OCI-LY3 (cell line): ENCODE results near the gene PBX4.
A peak's percentile ranks its signal among the peaks of the same experiment; 100 is the strongest.

ENCODE experiments used
- H2AFZ ChIP-seq: fragments of 200-600, 300-600 bp; shearing (Covaris generic); 2 replicates; pipeline ENCODE4 v1.6.0; 2014; ENCODE audit warnings: antibody characterized with exemption, low read depth, low read length
- H3K27ac ChIP-seq: fragments of 200-600, 300-600 bp; sonication (generic); 2 replicates; pipeline ENCODE4 v1.5.1; 2014; ENCODE audit warnings: mild to moderate bottlenecking, low read length, moderate library complexity, mixed read lengths
- H3K27me3 ChIP-seq: fragments of 200-600, 300-600 bp; sonication (generic); 2 replicates; pipeline ENCODE4 v1.6.1; 2014; ENCODE audit warnings: low read depth, low read length, mixed read lengths
- H3K36me3 ChIP-seq: fragments of 200-600, 300-600 bp; sonication (generic); replicated peaks from 2 replicates; pipeline ENCODE3; 2014; ENCODE audit warnings: low read depth, low read length, mixed read lengths
- H3K4me1 ChIP-seq: fragments of 300-600, 200-600 bp; sonication (generic); 2 replicates; pipeline ENCODE4 v1.6.1; 2014; ENCODE audit warnings: low read length, mixed read lengths
- H3K4me2 ChIP-seq: fragments of 200-600, 300-600 bp; sonication (generic); 2 replicates; pipeline ENCODE4 v1.6.1; 2014; ENCODE audit warnings: low read length, mixed read lengths
- H3K4me3 ChIP-seq: fragments of 300-600, 200-600 bp; sonication (generic); 2 replicates; pipeline ENCODE4 v1.5.1; 2014; ENCODE audit warnings: antibody characterized with exemption, mild to moderate bottlenecking, low read length, moderate library complexity
- H3K79me2 ChIP-seq: fragments of 300-600, 200-600 bp; shearing (Covaris generic); 2 replicates; pipeline ENCODE4 v1.6.1; 2014; ENCODE audit warnings: mild to moderate bottlenecking, low read length, mixed read lengths
- H3K9ac ChIP-seq: fragments of 300-600, 200-600 bp; shearing (Covaris generic); 2 replicates; pipeline ENCODE4 v1.6.0; 2014; ENCODE audit warnings: mild to moderate bottlenecking, low read length, moderate library complexity
- H3K9me3 ChIP-seq: fragments of 200-600, 300-600 bp; shearing (Covaris generic); 2 replicates; pipeline ENCODE4 v1.6.1; 2014; ENCODE audit warnings: low read length, mixed read lengths; ENCODE audit not compliant: insufficient read depth
- H4K20me1 ChIP-seq: fragments of 200-600, 300-600 bp; sonication (generic); 2 replicates; pipeline ENCODE4 v1.6.1; 2016; ENCODE audit warnings: low read length, mixed read lengths; ENCODE audit not compliant: insufficient read depth
- CTCF ChIP-seq: fragments of 200-600, 300-600 bp; sonication (generic); IDR thresholded peaks from 2 replicates; pipeline ENCODE4 v1.5.1; 2014; ENCODE audit warnings: antibody characterized with exemption, low read length, low read depth
- EZH2phosphoT487 ChIP-seq: fragments of 200-600 bp; shearing (Covaris generic); IDR thresholded peaks from 2 replicates; pipeline ENCODE4 v1.6.1; 2018; ENCODE audit warnings: antibody characterized with exemption, mixed run types, low read depth

The PBX4 gene

GRCh38 chr19:19520989-19521388, 97.5 kb downstream of the PBX4 start:
- H3K36me3 ChIP-seq = peaks cover 28% of the 10 kb centered on the region
- no peak overlapping the region for H3K27ac ChIP-seq
- no peaks in the 10 kb centered on the region for H3K27me3 ChIP-seq
- no peak overlapping the region for H3K9ac ChIP-seq
- no peak overlapping the region for H3K4me2 ChIP-seq
- H4K20me1 ChIP-seq = peaks cover 3% of the 10 kb centered on the region; the same call in 1 of the 2 replicates
- no peaks in the 10 kb centered on the region for H3K9me3 ChIP-seq
- H3K4me3 ChIP-seq = no peak overlapping the region
- no peak overlapping the region for H2AFZ ChIP-seq
- no peak for TF ChIP-seq CTCF
- no peak for TF ChIP-seq EZH2phosphoT487
- peaks cover 9% of the 10 kb centered on the region for H3K4me1 ChIP-seq
- H3K79me2 ChIP-seq = peaks cover 84% of the 10 kb centered on the region

- peaks cover 13% of the 10 kb centered on the region for H3K4me1 ChIP-seq
- peak overlapping the region; percentile 91 for H3K4me2 ChIP-seq
- H2AFZ ChIP-seq = no peak overlapping the region
- H3K4me3 ChIP-seq = peak overlapping the region; percentile 95
- no peaks in the 10 kb centered on the region for H3K27me3 ChIP-seq
- H3K9me3 ChIP-seq = no peaks in the 10 kb centered on the region
- H3K79me2 ChIP-seq = peaks cover 50% of the 10 kb centered on the region
- peak overlapping the region; percentile 85; the same call in 1 of the 2 replicates for H3K9ac ChIP-seq
- no peak overlapping the region for H3K27ac ChIP-seq
- peaks cover 24% of the 10 kb centered on the region for H3K36me3 ChIP-seq
- TF ChIP-seq EZH2phosphoT487 (no peak), CTCF (no peak)
- H4K20me1 ChIP-seq = no peaks in the 10 kb centered on the region
Observed at GRCh38 chr19:19517235-19517619, 101.3 kb downstream of the PBX4 start.

GRCh38 chr19:19515642-19516519, 102.6 kb downstream of the PBX4 start, which contains the start of gene NDUFA13:
NDUFA13 (plus strand) TSS chr19:19516225; CDS start chr19:19516239, 14 bp downstream.
- Histone ChIP-seq H2AFZ (peak within 1 kb of the TSS; percentile 62; the same call in 1 of the 2 replicates), H3K79me2 (peaks cover 42% of the 10 kb centered on the region), H3K4me2 (peak within 1 kb of the TSS; percentile 91), H3K36me3 (peaks cover 22% of the 10 kb centered on the region), H3K9me3 (no peaks in the 10 kb centered on the region), H4K20me1 (no peaks in the 10 kb centered on the region), H3K4me3 (peak within 1 kb of the TSS; percentile 95), H3K27ac (peak within 1 kb of the TSS; percentile 42), H3K4me1 (peaks cover 13% of the 10 kb centered on the region), H3K9ac (peak within 1 kb of the TSS; percentile 85), H3K27me3 (no peaks in the 10 kb centered on the region)
- TF ChIP-seq CTCF (no peak), EZH2phosphoT487 (no peak)

- TF ChIP-seq CTCF = no peak
- TF ChIP-seq EZH2phosphoT487 = no peak
- Histone ChIP-seq H3K27ac (peak within 1 kb of the TSS; percentile 42), H3K9me3 (no peaks in the 10 kb centered on the region), H3K27me3 (no peaks in the 10 kb centered on the region), H2AFZ (peak within 1 kb of the TSS; percentile 62; the same call in 1 of the 2 replicates), H4K20me1 (no peaks in the 10 kb centered on the region), H3K4me3 (peak within 1 kb of the TSS; percentile 95), H3K79me2 (peaks cover 34% of the 10 kb centered on the region), H3K9ac (peak within 1 kb of the TSS; percentile 85), H3K4me1 (peaks cover 13% of the 10 kb centered on the region), H3K36me3 (peaks cover 16% of the 10 kb centered on the region), H3K4me2 (peak within 1 kb of the TSS; percentile 91)
Observed at GRCh38 chr19:19514881-19515641, 103.4 kb downstream of the PBX4 start, which contains the start of gene TSSK6. TSSK6 (minus strand) TSS chr19:19515548; CDS start chr19:19515427, 121 bp downstream.
